ENCODE measurements around the gene POLR1G. TPM values are rescaled to one million over a fixed set of nuclear protein-coding genes. Genes with fewer than 3 reads are reported as not detected.

Gene POLR1G
- total and polyA plus RNA-seq, 9 of the 15 experiments (the other 6 are each of a cell fraction or from before 2014, with no cell fraction given), result 3.0 to 50.1 (median 27.4) TPM

- TF ChIP-seq ZNF592 (IDR thresholded peaks at IDR 0.05), result peak; percentile 61
- TF ChIP-seq ZNF589 (CRISPR knock-in tag; IDR thresholded peaks at IDR 0.05; ENCODE audit: low read depth), result no peak
- no peak for TF ChIP-seq ATF3 (IDR thresholded peaks at IDR 0.05)
- TF ChIP-seq ATF3 (CRISPR knock-in tag; conservative IDR thresholded peaks at IDR 0.05), result no peak
- TF ChIP-seq CXXC5 (CRISPR knock-in tag; IDR thresholded peaks at IDR 0.05), result no peak
- no peak for TF ChIP-seq HEY1 (CRISPR knock-in tag; IDR thresholded peaks at IDR 0.05; ENCODE audit: borderline replicate concordance)
- TF ChIP-seq RFX1 (IDR thresholded peaks at IDR 0.05), result no peak
- TF ChIP-seq PTRF (tag; IDR thresholded peaks at IDR 0.05), result no peak
- TF ChIP-seq NCOA6 (IDR thresholded peaks at IDR 0.05), result no peak
- TF ChIP-seq POU5F1 (IDR thresholded peaks at IDR 0.05; ENCODE audit: borderline replicate concordance, low read depth, low read length, partially characterized antibody), result no peak
- TF ChIP-seq ARNT (IDR thresholded peaks at IDR 0.05), result peak in 1 of 2 experiments; percentile 57; a peak in 1 of 4 replicates
- no peak for TF ChIP-seq PATZ1 (CRISPR knock-in tag; IDR thresholded peaks at IDR 0.05; ENCODE audit: borderline replicate concordance)
- TF ChIP-seq NBN (IDR thresholded peaks at IDR 0.05; ENCODE audit: low read depth), result peak; percentile 84; the same call in 1 of the 2 replicates
- no peak for TF ChIP-seq KDM5B (IDR thresholded peaks at IDR 0.05; ENCODE audit: insufficient replicate concordance, low read depth, low read length)
- TF ChIP-seq ESRRA (IDR thresholded peaks at IDR 0.05; ENCODE audit: borderline replicate concordance, low read depth), result 0 out of 2 replicates have a peak, but pooled peaks have one; percentile 12
- peak; percentile 59 for TF ChIP-seq ELF1 (tag; IDR thresholded peaks at IDR 0.05)
- TF ChIP-seq TAF9B (IDR thresholded peaks at IDR 0.05; ENCODE audit: partially characterized antibody), result no peak
- no peak; the same call in 1 of the 2 replicates for TF ChIP-seq MYC (IDR thresholded peaks at IDR 0.05; ENCODE audit: low read depth, low read length)
- TF ChIP-seq MYC (CRISPR knock-in tag; IDR thresholded peaks at IDR 0.05; ENCODE audit: borderline replicate concordance, low read depth), result no peak
- TF ChIP-seq GABPA (tag; conservative IDR thresholded peaks at IDR 0.05; ENCODE audit: low read depth), result peak; percentile 51; the same call in 1 of the 2 replicates
- TF ChIP-seq ZNF655 (CRISPR knock-in tag; IDR thresholded peaks at IDR 0.05), result no peak
These were observed 43.5 kb downstream of the POLR1G start (continued) for GRCh38 chr19:45450012-45450333.

Data from K562 (cell line).